K562 (cell line): Measurements from ENCODE around the gene EDN2. TPM values are rescaled to one million over a fixed set of nuclear protein-coding genes. Genes with fewer than 3 reads are reported as not detected.

ENCODE experiments used
- CCNT2 ChIP-seq: IDR thresholded peaks from 2 replicates; pipeline ENCODE4 v1.6.1; 2011; ENCODE audit warnings: borderline replicate concordance, low read depth, mild to moderate bottlenecking, moderate library complexity, mixed read lengths, low read length; ENCODE audit not compliant: insufficient read length; ENCODE audit errors: extremely low read depth
- COPS2 ChIP-seq: fragments of 450-650 bp; conservative IDR thresholded peaks from 2 replicates; pipeline ENCODE4 v1.6.1; 2016; ENCODE audit warnings: mild to moderate bottlenecking, moderate library complexity
- DEAF1 ChIP-seq: fragments of 450-650 bp; formaldehyde crosslinking; IDR thresholded peaks from 2 replicates; pipeline ENCODE4 v1.4.0; 2020; ENCODE audit warnings: mild to moderate bottlenecking, moderate library complexity
- EHMT2 ChIP-seq: fragments of 450-650 bp; IDR thresholded peaks from 2 replicates; pipeline ENCODE4 v1.6.1; 2018; ENCODE audit warnings: antibody characterized with exemption
- GATAD2B ChIP-seq: fragments of 450-650 bp; IDR thresholded peaks from 2 replicates; pipeline ENCODE4 v1.6.1; 2017; ENCODE audit warnings: mild to moderate bottlenecking, borderline replicate concordance
- HDGF ChIP-seq: fragments of 450-650 bp; IDR thresholded peaks from 2 replicates; pipeline ENCODE4 v1.6.1; 2016
- HIVEP1 ChIP-seq: fragments of 250-450 bp; sonication (Bioruptor Pico); IDR thresholded peaks from 2 replicates; pipeline ENCODE4 v1.4.0; 2020; ENCODE audit warnings: mild to moderate bottlenecking
- MAFG ChIP-seq: fragments of 450-650 bp; conservative IDR thresholded peaks from 2 replicates; pipeline ENCODE4 v1.6.1; 2016; ENCODE audit warnings: missing genetic modification characterization, missing compliant biosample characterization
- MEF2A ChIP-seq: IDR thresholded peaks from 2 replicates; pipeline ENCODE4 v1.6.1; 2011; ENCODE audit warnings: low read depth, mild to moderate bottlenecking, low read length, moderate library complexity; ENCODE audit not compliant: control insufficient read depth
- RB1 ChIP-seq: fragments of 450-650 bp; IDR thresholded peaks from 2 replicates; pipeline ENCODE4 v1.6.1; 2017; ENCODE audit warnings: low read depth, mild to moderate bottlenecking
- SAFB ChIP-seq: fragments of 200-400 bp; formaldehyde crosslinking; IDR thresholded peaks from 2 replicates; pipeline ENCODE4 v1.6.1; 2017; ENCODE audit warnings: low read depth, low read length, borderline replicate concordance
- ZNF586 ChIP-seq: fragments of 450-650 bp; formaldehyde crosslinking; conservative IDR thresholded peaks from 2 replicates; pipeline ENCODE4 v1.4.0; 2020; ENCODE audit warnings: mild to moderate bottlenecking, moderate library complexity
- polyA plus RNA-seq, 8 experiments: library from polyadenylated mRNA; depleted of rRNA in 4 of 8; stranded (reverse) in 5 of 8; unstranded in 3 of 8; fragments of >200 nt; fragmentation: Nextera tagmentation in 2 of 8; fragmentation: Illumina TruSeq in 1 of 8; extraction: Ambion mirVana in 2 of 8; extraction: Trizol in 1 of 8; gene quantifications; 2 replicates each; pipeline versions ENCODE4 v1.2.1 to v1.2.3, GENCODE V29; 2011 to 2014; ENCODE audit warnings: inconsistent platforms in 1 of 8, missing spikeins in 1 of 8
- total RNA-seq, 7 experiments: library from RNA; depleted of rRNA in 6 of 7; stranded (reverse); fragments of >200 nt in 6 of 7; fragmentation: Illumina TruSeq in 2 of 7; extraction: Trizol in 2 of 7; gene quantifications; 2 replicates each; pipeline versions ENCODE4 v1.2.1 to v1.2.3, GENCODE V29; 2011 to 2021; ENCODE audit warnings: low replicate concordance in 1 of 7
- TF ChIP-seq, protein P1 (sequence below): fragments of 150-350 bp; conservative IDR thresholded peaks from 2 replicates; pipeline ENCODE4 v1.6.1; 2014; ENCODE audit warnings: low read length
- TF ChIP-seq, protein P2 (sequence below), 2 experiments: fragments of 150-350 bp in 1 of 2; IDR thresholded peaks; 2 replicates each; pipeline ENCODE4 v1.6.1; 2012 to 2016; ENCODE audit warnings: low read depth in 2 of 2, low read length in 2 of 2, mild to moderate bottlenecking in 1 of 2, moderate library complexity in 1 of 2
- TF ChIP-seq, protein P3 (sequence below): fragments of 250-450 bp; sonication (Bioruptor Pico); IDR thresholded peaks from 2 replicates; pipeline ENCODE4 v1.4.0; 2020; ENCODE audit warnings: mild to moderate bottlenecking, moderate library complexity

Gene EDN2
- total and polyA plus RNA-seq, 9 of the 15 experiments (the other 6 are each of a cell fraction or from before 2014, with no cell fraction given): not detected

DNA sequence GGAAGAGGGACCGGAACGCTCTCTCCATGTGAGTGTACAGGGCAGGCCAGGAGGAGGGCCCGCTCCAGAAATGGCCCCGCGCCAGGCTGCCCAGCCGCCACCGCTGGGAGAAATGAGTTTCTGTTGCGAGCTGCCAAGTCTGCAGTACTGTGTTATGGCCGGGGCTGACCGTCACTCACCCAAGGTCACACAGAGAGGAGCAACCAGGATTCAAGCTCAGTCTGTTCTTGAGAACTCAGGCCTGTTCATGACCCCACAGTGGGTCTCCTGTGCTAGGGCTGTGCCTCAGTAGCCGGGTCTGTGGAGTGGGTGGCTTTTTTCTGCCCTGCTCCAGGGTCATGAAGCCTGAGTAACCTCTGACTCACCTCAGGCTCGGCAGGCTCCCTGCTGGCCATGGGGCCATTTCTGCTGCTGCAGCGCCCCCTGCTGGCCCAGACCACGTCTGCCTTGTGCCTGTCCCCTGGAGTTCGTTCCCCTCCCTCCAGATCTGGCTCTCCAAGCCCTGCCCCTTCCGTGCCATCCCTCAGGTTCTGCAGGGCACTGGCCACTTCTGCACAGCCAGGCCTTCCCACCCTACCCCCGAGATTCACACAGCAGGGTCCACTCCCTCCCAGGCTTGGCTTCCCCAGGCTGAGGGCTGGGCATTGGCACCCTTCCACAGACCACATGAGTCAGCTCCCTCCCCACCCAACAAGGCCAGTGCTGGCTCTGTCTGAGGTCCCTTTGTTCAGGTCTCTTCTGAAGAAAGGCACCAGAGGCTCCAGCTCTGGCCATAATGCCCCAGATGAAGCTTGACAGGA lies 51.8 kb downstream of the EDN2 start (continued):
- TF ChIP-seq, protein P1, sequence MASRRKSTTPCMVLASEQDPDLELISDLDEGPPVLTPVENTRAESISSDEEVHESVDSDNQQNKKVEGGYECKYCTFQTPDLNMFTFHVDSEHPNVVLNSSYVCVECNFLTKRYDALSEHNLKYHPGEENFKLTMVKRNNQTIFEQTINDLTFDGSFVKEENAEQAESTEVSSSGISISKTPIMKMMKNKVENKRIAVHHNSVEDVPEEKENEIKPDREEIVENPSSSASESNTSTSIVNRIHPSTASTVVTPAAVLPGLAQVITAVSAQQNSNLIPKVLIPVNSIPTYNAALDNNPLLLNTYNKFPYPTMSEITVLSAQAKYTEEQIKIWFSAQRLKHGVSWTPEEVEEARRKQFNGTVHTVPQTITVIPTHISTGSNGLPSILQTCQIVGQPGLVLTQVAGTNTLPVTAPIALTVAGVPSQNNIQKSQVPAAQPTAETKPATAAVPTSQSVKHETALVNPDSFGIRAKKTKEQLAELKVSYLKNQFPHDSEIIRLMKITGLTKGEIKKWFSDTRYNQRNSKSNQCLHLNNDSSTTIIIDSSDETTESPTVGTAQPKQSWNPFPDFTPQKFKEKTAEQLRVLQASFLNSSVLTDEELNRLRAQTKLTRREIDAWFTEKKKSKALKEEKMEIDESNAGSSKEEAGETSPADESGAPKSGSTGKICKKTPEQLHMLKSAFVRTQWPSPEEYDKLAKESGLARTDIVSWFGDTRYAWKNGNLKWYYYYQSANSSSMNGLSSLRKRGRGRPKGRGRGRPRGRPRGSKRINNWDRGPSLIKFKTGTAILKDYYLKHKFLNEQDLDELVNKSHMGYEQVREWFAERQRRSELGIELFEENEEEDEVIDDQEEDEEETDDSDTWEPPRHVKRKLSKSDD: 0 out of 2 replicates have a peak, but pooled peaks have one; percentile 66
- TF ChIP-seq SAFB (no peak), MEF2A (no peak), GATAD2B (no peak), COPS2 (no peak), HDGF (0 out of 2 replicates have a peak, but pooled peaks have one; percentile 75), HIVEP1 (CRISPR knock-in tag) (no peak), MAFG (peak; percentile 39), RB1 (peak; percentile 88), DEAF1 (CRISPR knock-in tag) (peak; percentile 94), ZNF586 (CRISPR knock-in tag) (no peak), CCNT2 (no peak), EHMT2 (no peak; the same call in 1 of the 2 replicates)
- TF ChIP-seq, protein P2, sequence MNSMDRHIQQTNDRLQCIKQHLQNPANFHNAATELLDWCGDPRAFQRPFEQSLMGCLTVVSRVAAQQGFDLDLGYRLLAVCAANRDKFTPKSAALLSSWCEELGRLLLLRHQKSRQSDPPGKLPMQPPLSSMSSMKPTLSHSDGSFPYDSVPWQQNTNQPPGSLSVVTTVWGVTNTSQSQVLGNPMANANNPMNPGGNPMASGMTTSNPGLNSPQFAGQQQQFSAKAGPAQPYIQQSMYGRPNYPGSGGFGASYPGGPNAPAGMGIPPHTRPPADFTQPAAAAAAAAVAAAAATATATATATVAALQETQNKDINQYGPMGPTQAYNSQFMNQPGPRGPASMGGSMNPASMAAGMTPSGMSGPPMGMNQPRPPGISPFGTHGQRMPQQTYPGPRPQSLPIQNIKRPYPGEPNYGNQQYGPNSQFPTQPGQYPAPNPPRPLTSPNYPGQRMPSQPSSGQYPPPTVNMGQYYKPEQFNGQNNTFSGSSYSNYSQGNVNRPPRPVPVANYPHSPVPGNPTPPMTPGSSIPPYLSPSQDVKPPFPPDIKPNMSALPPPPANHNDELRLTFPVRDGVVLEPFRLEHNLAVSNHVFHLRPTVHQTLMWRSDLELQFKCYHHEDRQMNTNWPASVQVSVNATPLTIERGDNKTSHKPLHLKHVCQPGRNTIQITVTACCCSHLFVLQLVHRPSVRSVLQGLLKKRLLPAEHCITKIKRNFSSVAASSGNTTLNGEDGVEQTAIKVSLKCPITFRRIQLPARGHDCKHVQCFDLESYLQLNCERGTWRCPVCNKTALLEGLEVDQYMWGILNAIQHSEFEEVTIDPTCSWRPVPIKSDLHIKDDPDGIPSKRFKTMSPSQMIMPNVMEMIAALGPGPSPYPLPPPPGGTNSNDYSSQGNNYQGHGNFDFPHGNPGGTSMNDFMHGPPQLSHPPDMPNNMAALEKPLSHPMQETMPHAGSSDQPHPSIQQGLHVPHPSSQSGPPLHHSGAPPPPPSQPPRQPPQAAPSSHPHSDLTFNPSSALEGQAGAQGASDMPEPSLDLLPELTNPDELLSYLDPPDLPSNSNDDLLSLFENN (IDR thresholded peaks at IDR 0.05; ENCODE audit: low read depth in 2 of 2, low read length in 2 of 2): no peak
- TF ChIP-seq, protein P3, sequence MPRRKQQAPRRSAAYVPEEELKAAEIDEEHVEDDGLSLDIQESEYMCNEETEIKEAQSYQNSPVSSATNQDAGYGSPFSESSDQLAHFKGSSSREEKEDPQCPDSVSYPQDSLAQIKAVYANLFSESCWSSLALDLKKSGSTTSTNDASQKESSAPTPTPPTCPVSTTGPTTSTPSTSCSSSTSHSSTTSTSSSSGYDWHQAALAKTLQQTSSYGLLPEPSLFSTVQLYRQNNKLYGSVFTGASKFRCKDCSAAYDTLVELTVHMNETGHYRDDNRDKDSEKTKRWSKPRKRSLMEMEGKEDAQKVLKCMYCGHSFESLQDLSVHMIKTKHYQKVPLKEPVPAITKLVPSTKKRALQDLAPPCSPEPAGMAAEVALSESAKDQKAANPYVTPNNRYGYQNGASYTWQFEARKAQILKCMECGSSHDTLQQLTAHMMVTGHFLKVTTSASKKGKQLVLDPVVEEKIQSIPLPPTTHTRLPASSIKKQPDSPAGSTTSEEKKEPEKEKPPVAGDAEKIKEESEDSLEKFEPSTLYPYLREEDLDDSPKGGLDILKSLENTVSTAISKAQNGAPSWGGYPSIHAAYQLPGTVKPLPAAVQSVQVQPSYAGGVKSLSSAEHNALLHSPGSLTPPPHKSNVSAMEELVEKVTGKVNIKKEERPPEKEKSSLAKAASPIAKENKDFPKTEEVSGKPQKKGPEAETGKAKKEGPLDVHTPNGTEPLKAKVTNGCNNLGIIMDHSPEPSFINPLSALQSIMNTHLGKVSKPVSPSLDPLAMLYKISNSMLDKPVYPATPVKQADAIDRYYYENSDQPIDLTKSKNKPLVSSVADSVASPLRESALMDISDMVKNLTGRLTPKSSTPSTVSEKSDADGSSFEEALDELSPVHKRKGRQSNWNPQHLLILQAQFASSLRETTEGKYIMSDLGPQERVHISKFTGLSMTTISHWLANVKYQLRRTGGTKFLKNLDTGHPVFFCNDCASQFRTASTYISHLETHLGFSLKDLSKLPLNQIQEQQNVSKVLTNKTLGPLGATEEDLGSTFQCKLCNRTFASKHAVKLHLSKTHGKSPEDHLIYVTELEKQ: no peak
